AG08396 (cell line): ENCODE measurements around the gene MUS81.
A peak's percentile ranks its signal among the peaks of the same experiment; 100 is the strongest.

ENCODE experiments used
- DNase-seq: peaks from one replicate; pipeline ENCODE4 v3.0.0; 2012; ENCODE audit warnings: low spot score, mixed read lengths

The MUS81 gene

DNA sequence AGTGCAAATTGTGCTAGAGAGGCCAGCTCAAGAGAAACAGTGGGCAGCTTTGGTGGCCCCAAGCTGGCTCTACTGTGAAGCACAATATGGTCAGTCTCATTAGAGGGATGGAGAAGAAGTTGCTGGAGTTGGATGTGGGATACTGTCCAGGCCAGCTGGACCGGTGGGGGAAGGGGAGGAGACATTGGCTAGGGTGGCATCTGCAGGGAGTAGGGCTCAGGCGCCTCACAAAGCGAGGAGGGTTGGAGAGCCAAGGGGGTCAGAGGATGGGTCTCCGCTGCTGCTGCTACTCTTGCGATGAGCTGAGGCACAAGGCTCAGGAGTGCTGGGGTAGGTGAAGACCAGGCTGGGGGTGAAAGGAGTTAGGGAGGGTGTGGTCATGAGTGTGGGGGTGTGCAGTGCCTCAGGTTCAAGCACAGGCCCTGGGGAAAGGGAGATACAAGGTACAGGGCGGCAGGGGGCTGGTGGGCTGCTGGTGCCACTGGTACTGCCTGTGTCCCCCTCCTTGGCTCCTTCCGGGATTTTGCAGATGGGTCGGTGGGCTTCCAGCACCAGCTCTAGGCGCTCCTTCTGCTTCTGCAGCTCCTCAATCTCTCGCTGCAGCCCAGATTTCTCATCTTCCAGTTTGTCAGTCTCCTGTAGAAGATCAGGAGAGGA lies 32.6 kb downstream of the MUS81 start:
- DNase-seq = no peak

DNA sequence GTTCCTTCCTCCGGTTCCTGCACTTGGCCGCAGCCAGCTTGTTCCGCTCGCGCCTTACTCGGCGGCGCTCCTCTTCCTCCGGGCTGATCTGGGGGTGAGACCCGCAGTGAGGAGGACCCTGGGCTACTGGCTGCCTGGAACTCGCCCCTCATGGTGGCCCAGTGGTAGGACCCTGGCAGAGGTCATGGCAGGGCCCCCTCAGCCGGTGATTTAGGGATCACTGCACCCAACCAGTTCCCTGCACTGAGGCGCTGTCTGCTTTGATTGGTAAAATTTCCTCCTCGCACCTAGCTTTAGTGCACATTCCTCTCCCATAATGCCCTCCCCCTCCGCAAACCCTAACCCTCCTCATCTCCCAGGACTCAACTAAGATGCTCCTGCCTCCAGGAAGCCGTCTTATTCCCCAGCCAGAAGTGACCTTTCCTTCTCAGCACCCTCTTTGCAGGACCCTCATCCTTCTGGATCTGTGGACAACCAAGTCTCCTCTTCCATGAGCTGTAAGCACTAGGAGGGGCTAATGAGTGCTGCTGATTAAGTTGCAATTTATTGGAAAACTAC lies 33.9 kb downstream of the MUS81 start:
- DNase-seq = no peak

DNA sequence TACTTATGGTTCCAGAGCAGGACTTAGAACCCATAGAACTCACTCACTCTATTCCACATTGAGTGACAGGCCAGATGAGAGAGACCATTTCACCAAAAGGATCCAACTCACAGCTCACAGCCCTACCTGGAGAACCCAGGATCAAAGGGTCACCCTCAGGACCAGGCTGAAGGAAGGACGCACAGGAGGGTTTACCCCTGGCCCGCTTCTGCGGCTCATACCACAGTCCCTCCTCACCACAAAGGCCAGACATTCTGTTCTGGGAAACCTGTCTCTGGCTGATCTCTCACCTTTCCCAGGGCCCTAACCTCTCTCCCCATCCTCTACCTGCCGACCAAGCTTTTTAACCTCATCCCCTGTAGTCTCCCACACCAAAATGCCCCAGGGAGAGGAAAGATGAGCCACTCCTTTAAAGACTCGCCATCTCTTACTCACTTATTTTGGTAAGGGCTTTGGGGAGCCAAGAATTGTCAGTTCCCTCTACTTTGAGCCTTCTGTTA lies 35.3 kb downstream of the MUS81 start:
- DNase-seq = no peak

DNA sequence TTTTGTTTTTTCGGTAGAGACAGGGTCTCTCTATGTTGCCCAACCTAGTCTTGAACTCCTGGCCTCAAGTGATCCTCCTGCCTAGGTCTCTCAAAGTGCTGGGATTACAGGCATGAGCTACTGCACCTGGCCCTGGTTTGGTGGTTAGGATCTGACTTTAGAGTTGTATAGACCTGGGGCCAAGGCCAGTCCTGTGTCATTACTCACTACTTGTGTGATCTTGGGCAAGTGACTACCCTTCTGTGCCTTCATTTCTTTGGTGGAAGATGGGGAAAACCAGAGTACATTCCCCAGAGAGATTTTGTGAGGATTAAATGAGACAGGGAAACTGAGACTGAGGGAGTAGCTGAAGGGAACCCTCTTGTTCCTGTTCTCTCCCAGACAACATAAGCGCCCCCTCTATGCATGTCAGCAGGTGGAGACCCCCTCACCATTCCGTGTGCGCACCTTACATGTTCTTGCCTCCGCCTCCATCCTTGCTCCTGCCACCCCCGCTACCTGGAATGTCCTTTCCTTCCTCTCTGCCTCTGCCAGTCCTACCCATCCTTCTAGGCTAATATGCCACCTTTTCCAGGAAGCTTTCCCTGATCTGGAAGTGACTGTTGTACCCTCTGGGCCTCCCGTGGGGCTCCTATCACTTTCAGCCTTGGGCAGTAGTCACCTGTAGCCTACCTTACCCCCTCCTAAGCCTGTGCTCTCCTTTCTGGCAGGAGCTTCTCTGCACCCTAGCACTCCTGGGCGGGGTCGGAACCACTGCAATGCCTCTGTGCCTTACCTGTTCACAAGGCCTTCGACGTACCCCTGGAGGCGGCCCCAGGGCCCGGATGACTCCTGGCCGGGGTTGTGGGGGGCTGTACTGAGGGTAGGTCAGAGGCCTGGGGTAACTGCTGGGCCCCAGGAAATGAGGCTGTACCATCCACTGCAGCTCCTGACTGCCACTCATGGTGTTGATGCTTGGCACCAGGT lies 36.1 kb downstream of the MUS81 start:
- DNase-seq = no peak

DNA sequence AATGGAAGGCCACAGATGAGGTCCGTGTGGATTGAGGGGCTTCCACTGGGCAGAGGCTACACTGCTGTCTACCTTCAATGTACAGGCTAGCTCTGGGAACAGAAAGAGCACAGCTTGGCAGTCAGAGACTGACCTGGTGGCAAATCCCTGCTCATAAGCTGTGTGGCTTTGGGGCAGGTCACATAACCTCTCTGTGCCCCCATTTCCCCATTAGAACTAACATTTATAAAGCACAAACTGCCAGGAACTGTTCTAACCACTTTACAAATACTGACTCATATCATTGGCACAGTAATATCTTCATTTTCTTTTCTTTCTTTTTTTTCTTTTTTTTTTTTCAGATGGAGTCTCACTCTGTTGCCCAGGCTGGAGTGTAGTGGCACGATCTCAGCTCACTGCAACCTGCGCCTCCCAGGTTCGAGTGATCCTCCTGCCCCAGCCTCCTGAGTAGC lies 36.8 kb downstream of the MUS81 start:
- no peak for DNase-seq

DNA sequence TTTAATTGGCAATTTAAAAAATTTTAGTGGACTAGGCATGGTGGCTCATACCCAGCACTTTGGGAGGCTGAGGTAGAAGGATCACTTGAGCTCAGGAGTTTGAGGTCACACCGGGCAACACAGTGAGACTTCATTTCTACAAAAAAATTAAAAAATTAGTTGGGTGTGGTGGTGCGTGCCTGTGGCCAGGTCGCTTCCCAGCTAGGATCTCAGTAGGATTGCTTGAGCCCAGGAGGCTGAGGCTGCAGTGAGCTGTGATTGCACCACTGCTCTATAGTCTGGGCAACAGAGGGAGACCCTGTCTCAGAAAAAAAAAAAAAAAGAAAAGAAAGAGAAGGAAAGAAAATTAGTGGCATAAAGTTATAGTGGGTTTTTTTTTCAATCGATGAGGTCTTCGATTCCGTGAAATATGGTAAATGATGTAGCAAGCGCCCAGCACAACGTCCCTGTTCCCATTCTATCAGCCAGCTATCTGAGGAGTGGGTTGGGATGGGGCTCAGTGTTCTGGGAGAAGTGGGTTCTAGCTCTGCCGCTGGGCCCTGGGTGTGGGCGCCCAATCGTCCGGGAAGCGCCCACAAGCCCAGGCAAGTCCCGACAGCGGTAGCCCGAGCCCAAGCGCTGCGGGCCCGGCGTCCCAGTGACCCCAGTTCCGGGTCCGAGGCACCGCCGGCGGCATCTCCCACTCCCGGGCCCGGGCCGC lies 38.6 kb downstream of the MUS81 start:
- no peak for DNase-seq

DNA sequence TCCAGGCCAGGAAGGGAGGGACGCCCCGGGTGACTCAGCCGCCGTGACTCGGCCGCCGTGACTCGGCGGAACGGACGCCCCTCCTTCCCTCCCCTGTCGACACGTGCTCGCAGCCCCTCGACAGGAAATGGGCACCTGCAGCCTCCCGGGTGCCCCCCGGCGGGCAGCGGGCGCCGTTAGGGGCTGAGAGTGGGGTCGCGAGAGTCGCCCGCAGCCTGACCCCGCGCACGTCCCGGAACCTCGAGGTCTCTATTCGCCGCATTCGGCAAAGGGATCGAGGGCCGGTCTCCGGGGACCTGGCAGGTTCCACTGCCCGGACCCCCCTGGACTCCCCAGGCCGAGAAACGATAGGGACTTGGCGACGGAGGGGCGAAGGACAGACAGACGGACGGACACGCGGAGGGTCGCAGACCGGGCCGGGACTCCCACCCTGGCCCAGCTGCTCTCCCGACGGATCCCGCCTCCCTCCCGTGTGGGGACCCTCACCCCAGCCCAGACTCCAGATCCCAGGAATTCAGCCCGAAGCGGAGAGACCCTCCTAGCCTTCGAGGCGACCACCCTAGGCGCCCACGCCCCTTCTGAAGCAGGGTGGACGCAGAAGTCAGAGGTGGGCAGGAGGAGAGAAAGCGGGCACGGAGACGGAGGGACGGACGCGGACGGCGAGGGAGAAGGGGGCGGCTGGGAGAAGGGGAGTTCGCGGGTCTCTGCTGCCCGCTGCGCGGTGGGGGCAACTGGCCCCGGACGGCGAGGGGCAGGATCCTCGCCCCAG lies 39.3 kb downstream of the MUS81 start:
- DNase-seq = peak; percentile 86

DNA sequence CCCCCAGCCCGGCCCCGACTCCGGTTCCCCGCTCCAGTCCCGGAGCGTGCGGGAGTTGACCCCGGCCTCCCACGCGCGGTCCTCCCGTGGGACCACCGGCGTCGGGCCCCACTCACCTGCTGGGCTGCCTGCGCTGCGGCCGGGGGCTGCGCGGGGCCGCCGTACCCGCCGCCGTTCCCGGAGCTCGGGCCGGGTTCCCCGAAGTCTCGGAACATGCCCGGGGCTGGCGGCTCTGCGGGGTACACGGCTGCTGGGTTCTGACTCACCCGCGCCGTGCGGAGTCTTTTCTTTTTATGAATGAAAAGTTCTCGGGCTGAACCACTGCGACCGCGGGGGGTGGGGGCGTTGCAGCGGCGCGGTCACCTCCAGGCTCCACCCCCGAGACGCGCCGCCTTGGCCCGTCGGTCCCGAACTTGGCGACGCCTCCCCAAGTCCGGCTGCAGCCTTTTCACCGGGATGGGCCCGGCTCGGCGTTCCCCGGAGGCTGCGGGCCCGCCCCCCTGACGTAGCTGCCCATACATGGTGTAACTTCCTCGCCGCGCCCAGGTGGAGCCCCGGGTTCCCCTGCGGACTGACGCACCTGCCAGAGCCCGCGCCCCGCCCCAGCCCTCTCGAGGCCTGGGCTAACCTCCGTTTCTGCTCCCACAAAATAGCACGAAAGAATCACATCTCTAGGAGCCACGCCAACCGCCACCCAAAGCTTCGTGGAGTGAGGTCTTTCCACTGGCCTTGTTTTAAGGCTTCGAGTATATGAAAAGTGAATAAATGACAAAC lies 40.1 kb downstream of the MUS81 start, which contains the start of gene FOSL1:
Gene FOSL1, minus strand, starts transcription at position 264 of the 774 bp plus-strand sequence. Its CDS starts 49 bp downstream, at position 215.
- DNase-seq = peak; percentile 95

DNA sequence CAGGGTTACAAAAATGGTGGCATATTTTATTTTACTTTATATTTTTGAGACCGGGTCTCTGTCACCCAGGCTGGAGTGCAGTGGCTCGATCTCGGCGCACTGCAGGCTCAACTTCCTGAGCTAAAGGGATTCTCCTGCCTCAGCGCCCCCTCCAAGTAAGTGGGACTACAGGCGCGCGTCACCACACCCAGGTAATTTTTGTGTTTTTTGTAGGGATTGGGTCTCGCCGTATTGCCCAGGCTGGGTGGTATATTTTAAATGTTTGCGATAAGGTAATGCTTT lies 40.6 kb downstream of the MUS81 start:
- no peak for DNase-seq

DNA sequence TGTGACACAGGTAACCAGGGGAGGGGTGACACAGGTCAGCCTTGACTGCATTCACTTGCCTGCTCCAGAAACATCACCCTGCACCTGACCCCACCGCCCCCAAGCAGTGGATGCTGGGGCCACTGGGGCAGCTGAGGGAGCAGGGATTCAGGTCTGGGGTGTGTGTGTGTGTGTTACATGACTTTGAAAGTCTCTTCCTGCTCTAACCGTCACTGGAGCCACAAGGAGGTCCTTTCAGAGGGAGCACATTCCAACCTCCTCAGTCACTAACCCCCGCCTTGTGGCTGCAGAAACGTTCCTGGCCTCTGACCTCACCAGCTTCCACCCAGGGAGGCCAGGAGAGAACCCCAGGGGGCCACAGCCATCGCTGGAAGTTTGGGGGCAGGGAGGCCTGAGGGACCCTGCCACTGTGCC lies 42.8 kb downstream of the MUS81 start:
- peak; percentile 85 for DNase-seq

DNA sequence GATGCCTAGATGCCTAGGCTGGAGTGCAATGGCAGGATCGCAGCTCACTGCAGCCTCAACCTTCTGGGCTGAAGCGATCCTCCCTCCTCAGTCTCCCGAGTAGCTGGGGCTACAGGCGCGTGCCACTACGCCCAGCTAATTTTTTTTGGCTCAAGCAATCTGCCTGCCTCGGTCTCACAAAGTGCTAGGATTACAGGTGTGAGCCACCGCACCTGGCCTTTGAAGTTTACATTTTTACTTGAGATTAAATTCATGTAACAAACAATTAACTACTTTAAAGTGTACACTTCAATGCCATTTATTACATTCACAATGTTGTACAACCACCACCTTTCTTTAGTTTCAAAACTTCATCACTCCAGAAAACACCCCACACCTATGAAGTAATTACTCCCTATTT lies 43.5 kb downstream of the MUS81 start:
- DNase-seq = no peak

DNA sequence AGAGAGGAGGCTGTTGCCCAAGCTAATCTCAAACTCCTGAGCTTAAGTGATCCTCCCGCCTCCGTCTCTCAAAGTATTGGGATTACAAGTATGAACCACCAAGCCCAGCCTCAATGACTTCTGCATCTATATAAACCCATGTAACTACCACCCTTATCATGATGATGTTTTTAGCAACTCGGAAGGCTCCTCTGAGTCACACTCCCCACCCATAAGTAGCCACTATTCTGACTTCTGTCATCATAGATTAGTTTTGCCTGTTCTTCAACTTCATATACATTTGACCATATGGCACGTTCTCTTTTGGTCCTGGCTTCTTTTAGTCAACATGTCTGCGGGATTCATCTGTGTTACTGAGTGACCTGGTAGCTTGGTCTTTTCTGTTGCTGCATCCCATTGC lies 46.4 kb downstream of the MUS81 start:
- no peak for DNase-seq

DNA sequence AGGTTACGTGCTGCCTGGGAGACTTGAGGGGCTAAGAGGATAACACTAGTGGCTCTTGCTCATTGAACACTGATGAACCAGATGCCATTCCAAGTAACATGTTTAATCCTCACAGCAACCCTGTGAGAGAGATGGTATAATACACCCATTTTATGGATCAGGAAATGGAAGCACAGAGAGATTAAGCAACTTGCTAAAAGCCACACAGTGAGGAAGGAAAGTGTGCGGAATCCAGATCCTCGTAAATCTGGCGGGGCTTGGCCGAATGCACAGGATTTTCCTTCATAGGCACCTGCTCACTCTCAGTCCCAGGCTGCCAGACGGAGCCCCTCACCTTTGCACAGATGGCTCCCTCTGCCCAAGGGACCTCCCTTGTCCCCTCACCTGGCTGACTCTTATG lies 47.6 kb downstream of the MUS81 start:
- DNase-seq = no peak

DNA sequence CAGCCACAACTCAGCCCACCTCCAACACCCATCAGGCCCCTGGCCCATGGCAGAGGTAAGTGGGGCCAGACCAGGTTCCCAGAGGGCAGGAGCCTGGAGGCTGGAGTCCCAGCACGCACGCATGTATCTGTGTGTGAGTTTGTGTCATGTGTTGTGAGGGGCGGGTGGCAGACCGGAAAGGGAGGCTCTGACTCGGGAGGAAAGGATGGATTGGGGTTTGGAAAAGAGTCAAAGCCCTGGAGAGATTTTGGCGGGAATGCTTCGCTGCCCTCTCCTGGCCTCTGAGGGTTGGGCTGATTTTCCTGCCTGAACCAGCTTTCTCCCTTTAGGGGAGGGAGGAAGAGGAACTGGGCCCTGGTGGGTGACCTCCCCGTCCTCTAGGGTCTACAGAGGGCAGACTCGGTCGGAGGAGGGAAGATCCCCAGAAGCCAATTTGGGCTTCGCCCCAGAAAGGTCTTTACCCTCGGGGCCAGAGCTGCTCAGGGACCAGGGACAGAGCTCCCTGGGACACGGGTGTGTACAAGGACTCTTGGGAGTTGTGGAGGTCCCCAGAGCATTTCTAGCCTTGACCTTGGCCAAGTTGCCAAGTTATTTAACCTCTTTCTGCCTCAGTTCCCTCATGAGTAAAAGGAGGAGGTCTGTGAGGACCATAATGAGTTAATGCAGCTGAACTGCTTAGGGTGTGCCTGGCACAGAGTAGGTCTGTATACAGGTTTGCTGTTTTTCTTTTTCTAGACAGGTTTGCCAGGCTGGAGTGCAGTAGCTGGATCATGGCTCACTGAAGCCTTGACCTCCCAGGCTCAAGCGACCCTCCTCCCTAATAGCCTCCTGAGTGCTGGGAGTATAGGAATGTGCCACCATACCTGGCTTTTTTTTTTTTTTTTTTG lies 51.7 kb downstream of the MUS81 start:
- DNase-seq = peak; percentile 82

DNA sequence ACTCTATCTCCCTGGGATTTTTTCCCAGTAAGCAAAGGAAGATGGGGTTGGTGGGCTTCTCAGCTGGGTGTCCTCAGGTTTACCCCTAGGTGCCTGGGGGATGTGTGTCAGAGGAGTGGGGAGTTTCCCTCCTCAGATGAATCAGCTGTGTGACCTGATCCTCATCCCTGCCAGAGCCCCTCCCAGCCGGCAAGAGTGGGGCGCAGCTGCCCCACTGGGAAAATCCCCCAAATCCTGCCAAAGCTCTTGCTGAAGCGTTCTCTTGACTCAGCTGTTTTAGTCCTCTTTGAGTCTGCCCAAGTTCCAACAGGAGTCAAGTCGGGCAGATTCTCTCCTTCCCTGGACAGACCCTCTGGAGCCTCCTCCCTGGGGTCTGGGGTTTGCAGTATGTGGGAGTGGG lies 52.6 kb downstream of the MUS81 start:
- no peak for DNase-seq

DNA sequence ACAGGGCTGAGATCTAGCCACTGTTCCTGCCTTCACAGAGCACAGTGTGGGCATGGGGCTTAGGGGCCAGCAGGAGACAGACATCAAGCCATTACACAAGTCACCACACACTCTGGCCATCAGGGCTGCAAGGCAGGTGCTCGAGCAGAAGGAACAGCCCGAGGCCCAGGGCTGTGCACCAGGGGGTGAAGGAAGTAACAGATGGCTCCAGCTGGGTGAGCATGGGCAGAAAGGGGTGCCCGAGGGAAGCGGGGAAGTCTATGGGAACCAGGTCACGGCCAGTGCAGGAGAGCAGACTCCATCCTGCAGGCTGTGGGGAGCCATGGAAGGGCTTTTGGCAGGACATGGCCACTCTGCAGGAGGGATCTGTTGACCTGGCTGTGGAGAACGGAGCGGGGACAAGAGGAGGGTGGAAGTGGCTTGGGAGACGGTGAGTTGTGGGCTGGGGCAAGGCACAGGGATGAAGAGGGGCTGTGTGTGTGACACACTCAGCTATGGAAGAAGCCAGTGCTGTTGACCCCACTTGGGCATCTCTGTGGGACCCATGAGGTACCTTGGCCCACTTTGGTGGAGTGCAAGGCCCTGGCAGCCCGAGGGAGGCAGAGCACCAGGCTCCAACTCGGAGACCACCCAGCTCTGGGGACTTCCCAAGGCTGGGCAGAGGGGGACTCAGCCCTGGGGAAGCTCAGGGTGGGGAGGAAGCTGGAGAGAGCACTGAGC lies 55.0 kb downstream of the MUS81 start:
- DNase-seq = no peak

DNA sequence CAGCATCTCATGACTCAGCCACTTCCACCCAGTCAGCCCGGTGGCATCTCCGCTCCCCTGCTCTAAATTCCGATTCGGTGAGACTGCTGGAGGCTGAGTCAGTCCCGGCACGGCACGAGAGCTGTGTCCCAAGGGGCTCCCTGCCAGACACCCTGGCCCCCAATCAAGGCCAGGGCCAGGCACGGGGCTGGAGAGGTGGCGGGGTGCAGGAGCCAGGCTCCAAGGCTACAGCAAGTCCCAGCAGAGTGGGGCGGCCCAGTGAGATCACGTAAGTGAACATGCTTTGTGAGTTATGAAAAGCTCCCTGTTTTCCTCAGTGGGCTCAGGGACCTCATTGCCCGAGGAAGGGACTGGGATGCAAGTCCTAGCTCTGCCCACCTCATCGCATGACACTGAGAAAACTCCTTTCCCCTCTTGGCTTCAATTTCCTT lies 55.6 kb downstream of the MUS81 start:
- DNase-seq = peak; percentile 93
